ENCODE measurements around the gene FUNDC2.
A peak's percentile ranks its signal among the peaks of the same experiment; 100 is the strongest.

FUNDC2 gene

DNA sequence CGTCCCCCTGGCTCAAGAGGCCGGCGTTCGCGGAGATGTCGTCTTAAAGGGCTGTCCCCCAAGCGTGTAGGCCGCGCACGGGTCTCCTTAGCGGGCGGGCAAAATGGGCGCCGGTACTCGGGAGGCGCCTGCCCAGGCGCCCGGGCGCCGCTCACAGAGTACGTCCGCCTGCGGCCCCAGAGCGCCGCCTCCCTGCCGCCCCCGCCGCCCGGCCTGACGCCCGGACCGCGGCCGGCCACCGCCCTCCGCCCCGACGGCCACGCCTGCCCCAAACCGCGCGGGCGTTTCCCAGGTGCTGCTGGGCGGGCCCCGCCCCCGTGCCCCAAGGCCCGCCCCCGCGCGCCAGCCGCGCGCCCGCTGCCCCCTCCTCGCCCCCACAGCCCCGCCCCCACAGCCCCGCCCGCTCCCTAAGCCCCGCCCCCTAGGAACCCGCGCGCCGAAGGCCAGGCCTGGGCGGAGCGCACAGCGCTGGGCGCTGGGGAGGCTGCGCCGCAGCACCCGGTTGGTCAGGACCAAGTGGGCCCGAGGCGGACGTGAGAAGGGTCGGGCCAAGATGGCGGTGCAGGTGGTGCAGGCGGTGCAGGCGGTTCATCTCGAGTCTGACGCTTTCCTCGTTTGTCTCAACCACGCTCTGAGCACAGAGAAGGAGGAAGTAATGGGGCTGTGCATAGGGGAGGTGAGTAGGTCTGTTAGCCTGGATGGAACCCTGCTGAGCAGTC, 44.5 kb downstream of the FUNDC2 start, which contains the start of the genes BRCC3, CMC4 and MTCP1:
Gene BRCC3, plus strand, starts transcription at position 534 of the 719 bp plus-strand sequence. Its CDS starts 20 bp downstream, at position 554.
Gene CMC4, minus strand, starts transcription at position 162 of the 719 bp plus-strand sequence. CDS start 7,113 bp downstream, outside the sequence.
Gene MTCP1, minus strand, starts transcription at position 162 of the 719 bp plus-strand sequence. CDS start 5,126 bp downstream, outside the sequence.
- DNase-seq = peak; percentile 86

DNA sequence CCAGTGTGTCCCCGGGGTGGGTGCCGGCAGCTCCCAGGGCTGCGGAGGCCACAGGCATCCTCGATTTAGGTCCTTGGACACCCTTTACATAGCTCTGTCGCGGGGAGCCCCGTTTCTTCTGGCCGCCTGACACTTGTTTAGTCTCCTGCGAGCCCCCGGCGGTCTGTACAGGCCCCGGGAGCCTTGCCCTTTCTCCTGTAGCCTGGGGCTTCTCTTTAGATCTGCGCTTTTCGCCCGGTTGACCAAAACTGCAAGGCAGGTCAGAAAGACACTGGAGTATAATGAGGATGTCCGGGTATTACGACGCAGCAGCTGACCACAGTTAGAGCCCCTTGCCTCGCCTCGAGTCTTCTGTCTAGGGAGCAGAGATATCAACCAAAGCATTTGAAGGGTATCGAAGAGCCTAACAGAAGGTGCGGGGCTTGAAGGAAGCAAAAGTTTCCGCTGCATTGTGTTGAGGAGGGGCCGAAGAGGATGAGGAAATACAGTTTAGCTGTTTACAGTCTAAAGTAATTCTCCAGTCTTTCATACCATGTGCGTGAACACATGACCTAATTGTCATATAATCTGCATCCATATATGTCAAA, 45.1 kb downstream of the FUNDC2 start:
- DNase-seq = peak; percentile 5

DNA sequence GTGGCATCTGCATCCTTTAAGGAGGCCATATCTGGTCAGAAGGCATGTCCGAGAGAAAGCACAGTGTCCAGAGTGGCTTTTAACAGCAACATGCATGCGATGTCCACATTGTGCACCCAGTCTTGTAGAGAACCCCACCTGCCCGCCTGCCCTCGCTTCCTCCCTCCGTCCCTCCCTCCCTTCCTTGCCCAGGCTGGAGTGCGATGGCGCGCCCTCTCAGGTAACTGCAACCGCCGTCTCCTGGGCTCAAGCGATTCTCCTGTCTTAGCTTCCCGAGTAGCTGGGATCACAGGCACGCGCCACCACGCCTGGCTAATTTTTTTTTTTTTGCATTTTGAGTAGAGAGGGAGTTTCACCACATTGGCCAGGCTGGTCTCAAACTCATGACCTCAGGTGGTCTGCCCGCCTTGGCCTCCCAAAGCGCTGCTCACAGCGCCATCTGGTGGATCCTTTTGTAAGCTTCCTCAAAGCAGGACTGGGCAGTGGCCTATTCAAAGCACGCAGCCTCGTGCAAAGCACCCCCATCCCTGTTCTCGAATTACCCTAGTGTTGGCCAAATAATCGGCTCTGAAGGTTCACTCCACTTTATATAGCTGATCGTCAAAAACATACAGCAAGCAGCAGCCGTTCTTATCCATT, 59.7 kb downstream of the FUNDC2 start:
- DNase-seq = peak; percentile 54

DNA sequence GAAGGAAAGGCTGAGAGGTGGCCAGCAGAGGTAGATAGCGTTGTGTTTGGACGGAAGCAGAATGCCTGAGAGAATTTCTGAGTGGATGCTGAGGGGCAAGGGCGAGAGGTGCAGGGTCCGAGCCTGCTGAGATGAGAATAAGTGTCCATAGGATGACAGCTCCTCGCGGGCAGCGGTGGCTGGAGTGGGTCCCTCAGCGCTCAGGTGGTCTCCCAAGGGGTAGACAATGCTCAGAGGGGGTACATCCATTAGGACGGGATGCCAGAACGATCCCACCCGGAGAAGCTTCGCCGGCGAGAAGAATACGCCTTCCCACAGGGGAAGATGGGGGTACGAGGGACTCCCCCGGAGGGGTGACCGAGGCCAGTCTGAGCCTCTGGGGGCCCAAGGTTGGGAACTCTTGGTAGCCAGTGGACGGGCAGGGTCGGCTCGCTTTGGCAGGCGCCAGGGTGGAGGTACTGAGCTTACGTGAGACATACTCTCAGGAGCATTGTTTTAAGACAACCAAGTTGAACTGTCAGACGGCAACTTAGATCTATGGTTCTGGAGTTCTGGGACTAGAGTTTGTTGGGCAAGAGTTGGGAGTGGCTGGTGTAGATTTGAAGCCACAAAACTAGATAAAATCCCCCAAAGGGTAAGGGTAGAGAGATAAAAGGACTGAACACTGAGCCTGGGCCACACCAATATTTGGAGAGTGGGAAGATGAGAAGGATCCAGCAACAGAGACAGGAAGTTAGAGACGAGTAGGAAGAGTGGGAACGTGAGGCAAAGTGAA, 60.5 kb downstream of the FUNDC2 start:
- no peak for DNase-seq

DNA sequence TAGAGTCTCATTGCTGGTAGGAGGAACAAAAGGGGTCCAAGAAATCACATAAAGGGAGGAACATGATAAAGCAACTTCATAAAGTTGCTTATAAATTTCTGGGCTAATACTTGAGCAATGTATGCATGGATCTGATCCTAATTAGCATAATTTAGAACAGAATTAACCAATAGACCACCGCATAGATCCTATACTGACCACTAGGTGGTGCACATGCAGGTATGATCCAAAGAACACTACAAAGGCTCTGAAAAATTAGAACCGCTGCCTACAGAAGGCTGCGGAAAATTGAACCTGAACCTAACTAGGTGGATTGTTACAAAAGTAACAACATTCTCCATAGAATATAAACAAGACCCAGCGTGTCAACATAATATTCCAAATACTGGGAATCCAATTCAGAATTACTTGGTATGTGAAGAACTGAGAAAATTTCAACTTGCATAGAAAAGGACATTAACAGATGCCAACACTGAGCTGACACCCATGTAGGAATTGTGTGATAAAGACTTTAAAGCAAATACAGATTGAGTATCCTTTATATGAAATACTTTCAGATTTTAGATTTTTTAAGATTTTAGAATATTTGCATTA, 67.9 kb downstream of the FUNDC2 start:
- peak; percentile 41 for DNase-seq

DNA sequence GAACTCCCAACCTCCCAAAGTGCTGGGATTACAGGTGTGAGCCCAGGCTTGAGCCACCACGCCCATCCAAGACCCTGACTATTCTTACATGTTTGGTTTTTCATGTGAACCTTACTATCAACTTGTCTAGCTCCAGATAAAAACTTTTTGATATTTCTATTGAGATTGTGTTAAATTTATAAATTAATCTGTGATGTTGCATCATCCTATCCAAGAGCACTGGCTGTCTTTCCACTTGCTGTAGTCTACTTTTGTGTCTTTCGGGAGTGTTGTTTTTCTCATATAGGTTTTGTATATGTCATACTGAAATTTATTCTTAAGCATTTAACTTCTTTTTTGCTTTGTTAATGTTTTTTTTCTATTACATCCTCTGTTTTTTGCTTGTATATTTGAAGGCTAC, 79.3 kb downstream of the FUNDC2 start:
- DNase-seq = no peak

DNA sequence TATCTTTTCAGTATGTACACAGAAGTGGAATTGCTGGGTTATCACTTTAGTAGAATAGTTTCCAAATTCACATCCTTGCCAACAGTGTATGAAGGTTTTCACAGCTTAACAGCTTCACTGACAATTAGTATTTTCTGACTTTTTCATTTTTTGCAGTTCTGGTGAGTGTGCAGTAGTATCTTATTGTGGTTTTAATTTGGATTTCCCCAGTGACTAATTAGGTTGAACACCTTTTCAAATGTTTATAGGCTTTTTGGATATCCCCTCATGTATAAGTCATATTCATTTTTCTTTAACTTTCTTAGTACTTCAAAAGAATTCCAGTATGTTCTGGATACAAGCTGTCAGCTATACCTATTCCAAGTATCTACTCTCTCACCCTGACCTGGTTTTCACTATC, 81.8 kb downstream of the FUNDC2 start:
- no peak for DNase-seq

Measured in activated CD4-positive, alpha-beta T cell treated with anti-CD3 and anti-CD28 coated beads, Interleukin-2, Interleukin-6, amounts not matched to agents 100 ng/mL and 50 ng/mL, durations not matched to agents 16 hours and 8 hours (primary cell).